Fibroblast of mammary gland (primary cell): ENCODE measurements around the gene GSG1L2.
A peak's percentile ranks its signal among the peaks of the same experiment; 100 is the strongest.

ENCODE experiments used
- DNase-seq: peaks from one replicate; pipeline ENCODE4 v3.0.0-alpha.2; 2010; ENCODE audit warnings: low read depth
- H3K4me3 ChIP-seq: 2 replicates; pipeline ENCODE4 v1.5.1; 2011; ENCODE audit warnings: low read depth, mild to moderate bottlenecking, low read length, moderate library complexity; ENCODE audit not compliant: control insufficient read depth
- CTCF ChIP-seq: conservative IDR thresholded peaks from 2 replicates; pipeline ENCODE4 v1.5.1; 2011; ENCODE audit warnings: low read depth, low read length, inconsistent platforms; ENCODE audit not compliant: control insufficient read depth, insufficient read depth

Gene GSG1L2

DNA sequence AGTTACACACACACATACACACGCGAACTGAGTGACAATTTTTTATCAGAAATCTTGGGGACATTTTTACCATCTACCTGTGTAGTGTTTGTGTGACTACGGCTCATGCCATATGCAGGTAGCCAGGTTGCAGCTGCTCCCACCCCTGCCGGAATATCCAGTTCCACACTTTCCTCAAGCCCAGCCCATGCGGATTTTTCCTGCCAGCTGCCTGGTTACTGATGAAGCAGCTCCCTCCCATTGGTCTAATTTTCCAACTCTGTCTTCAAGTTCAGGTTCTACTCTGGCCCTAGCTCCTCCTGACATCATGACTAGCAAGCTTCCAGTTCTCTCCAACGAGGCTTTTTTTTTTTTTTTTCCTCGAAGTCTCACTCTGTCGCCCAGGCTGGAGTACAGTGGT lies 4.8 kb downstream of the GSG1L2 start:
- no peak overlapping the region for H3K4me3 ChIP-seq
- no peak for TF ChIP-seq CTCF
- DNase-seq = peak; percentile 44

GRCh38 chr17:9816472-9816871 lies 5.4 kb downstream of the GSG1L2 start:
- no peak for TF ChIP-seq CTCF
- no peak overlapping the region for H3K4me3 ChIP-seq
- DNase-seq = no peak

DNA sequence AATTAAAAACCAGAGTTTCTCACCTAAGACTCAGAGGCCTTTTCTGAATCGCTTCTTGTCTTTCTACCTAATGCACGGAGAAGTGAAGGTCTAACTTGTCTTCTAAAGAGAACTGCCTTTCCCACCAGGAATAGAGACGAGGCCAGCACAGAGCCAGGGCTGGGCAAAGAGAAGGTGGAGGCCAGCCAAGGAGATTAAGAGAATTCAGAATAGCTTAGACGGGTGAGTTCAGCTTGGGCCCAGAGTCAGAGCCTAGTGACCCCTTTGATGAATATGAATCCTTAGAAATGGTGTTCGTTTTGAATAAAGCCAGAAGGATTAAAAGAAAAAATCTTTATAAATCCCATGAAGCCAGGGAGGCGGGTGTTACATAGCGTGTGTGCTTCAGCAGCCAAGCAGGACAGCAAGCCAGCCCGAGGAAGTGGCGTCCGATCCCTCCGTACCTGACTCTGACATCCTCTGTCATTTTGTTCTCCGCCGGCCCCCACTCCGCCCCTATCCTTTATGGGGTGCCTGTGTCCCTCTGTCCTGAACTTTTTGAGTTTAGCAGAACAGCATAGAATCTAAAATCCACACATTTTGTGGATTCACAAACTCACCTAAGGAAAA lies 7.4 kb downstream of the GSG1L2 start:
- no peak overlapping the region for H3K4me3 ChIP-seq
- DNase-seq = no peak
- no peak for TF ChIP-seq CTCF

GRCh38 chr17:9813166-9813565 lies 8.7 kb downstream of the GSG1L2 start:
- TF ChIP-seq CTCF = no peak
- no peak for DNase-seq
- H3K4me3 ChIP-seq = no peak overlapping the region

DNA sequence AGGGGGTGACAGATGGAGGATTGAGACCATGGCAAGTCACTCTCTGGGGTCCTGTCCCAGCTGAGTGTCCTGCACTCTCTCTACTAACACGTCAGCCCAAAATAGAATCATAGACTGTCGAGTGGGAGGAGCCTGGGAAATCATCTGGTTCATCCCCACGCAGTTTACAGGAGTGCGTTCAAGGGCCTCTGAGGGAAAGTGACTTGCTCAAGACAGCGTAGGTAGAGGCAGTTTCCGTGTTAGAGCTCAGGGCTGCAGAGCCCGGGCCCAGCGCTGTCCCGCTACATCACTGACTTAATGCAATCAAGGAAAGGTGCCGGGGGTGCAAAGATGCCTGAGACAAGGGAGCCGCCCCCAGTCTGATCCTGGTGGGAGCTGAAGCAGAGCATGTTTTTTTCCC lies 10.3 kb downstream of the GSG1L2 start:
- DNase-seq = no peak
- no peak overlapping the region for H3K4me3 ChIP-seq
- TF ChIP-seq CTCF = no peak

- TF ChIP-seq CTCF = no peak
- DNase-seq = no peak
- H3K4me3 ChIP-seq = no peak overlapping the region
These were observed 10.8 kb downstream of the GSG1L2 start for GRCh38 chr17:9811086-9811485.
